Measurements from ENCODE around the gene LYG1. TPM values are rescaled to one million over a fixed set of nuclear protein-coding genes. Genes with fewer than 3 reads are reported as not detected.

Gene LYG1
- total and polyA plus RNA-seq, 9 of the 15 experiments (the other 6 are each of a cell fraction or from before 2014, with no cell fraction given) = 0.64 to 2.6 (median 1.2) TPM

DNA sequence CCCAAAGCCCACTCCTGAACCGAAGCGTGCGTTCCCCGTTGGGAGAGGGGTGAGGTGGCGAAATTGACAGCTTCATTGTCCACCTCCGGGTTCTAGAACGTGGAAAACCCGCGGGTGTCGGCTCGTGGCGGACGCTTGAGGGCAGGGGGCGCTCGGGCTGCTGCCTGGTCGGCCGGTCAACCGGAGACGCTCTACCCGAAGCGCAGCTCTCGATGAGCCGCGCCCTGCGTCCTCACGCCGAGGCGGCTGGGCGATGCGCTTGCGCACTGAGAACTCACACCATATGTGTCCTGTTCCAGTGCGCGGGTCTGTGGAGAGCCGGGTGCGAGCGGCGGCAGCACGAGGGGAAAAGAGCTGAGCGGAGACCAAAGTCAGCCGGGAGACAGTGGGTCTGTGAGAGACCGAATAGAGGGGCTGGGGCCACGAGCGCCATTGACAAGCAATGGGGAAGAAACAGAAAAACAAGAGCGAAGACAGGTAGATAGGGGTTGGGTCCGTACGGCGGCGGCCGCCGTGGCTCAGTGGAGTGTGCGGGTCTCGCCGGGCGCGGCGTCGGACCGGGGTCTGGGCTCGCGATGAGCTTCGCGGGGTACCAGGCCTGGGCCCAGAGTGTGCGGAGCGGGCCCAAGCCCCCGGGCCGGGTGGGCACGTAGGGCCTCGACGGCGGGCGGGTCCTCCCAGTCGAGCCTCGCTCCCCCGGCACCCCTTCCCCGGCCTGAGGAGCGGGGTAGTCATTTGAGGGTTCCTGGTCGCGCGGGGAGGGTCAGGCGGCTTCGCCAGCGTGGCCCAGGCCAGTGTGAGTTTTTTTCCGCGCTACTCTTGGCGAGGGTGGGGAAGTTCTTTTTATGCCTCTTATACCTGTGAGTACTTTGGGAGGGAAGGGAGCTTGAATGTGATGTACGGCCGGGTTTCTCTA lies 36.4 kb upstream of the LYG1 start, which contains the start of gene EIF5B (continued):
- TF ChIP-seq, protein P1, sequence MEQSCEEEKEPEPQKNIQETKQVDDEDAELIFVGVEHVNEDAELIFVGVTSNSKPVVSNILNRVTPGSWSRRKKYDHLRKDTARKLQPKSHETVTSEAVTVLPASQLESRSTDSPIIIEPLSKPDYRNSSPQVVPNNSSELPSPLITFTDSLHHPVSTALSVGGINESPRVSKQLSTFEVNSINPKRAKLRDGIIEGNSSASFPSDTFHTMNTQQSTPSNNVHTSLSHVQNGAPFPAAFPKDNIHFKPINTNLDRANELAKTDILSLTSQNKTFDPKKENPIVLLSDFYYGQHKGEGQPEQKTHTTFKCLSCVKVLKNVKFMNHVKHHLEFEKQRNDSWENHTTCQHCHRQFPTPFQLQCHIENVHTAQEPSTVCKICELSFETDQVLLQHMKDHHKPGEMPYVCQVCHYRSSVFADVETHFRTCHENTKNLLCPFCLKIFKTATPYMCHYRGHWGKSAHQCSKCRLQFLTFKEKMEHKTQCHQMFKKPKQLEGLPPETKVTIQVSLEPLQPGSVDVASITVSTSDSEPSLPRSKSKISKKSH (CRISPR knock-in tag; IDR thresholded peaks at IDR 0.05) = no peak
- TF ChIP-seq IRF1 (CRISPR knock-in tag; IDR thresholded peaks at IDR 0.05; ENCODE audit: borderline replicate concordance) (no peak), ZNF561 (CRISPR knock-in tag; conservative IDR thresholded peaks at IDR 0.05) (no peak), ZFP91 (CRISPR knock-in tag; IDR thresholded peaks at IDR 0.05) (no peak), SMARCB1 (IDR thresholded peaks at IDR 0.05; ENCODE audit: insufficient read length, low read depth) (no peak), GABPA (tag; conservative IDR thresholded peaks at IDR 0.05; ENCODE audit: low read depth) (no peak), PTTG1 (tag; IDR thresholded peaks at IDR 0.05; ENCODE audit: low read depth) (no peak), ZNF507 (tag; conservative IDR thresholded peaks at IDR 0.05) (no peak), SMAD4 (CRISPR knock-in tag; conservative IDR thresholded peaks at IDR 0.05) (peak; percentile 42), NFATC3 (IDR thresholded peaks at IDR 0.05) (no peak), SIN3B (IDR thresholded peaks at IDR 0.05; ENCODE audit: low read depth) (0 out of 2 replicates have a peak, but pooled peaks have one; percentile 22), SP1 (CRISPR knock-in tag; IDR thresholded peaks at IDR 0.05) (0 out of 2 replicates have a peak, but pooled peaks have one; percentile 38), ZFP30 (CRISPR knock-in tag; IDR thresholded peaks at IDR 0.05; ENCODE audit: borderline replicate concordance) (no peak), SAP30 (IDR thresholded peaks at IDR 0.05; ENCODE audit: borderline replicate concordance, insufficient read depth, low read depth, low read length, poor library complexity, severe bottlenecking) (peak; percentile 88), IRF2 (CRISPR knock-in tag; IDR thresholded peaks at IDR 0.05) (no peak), CBFB (CRISPR knock-in tag; IDR thresholded peaks at IDR 0.05) (no peak)
- TF ChIP-seq, protein P2, sequence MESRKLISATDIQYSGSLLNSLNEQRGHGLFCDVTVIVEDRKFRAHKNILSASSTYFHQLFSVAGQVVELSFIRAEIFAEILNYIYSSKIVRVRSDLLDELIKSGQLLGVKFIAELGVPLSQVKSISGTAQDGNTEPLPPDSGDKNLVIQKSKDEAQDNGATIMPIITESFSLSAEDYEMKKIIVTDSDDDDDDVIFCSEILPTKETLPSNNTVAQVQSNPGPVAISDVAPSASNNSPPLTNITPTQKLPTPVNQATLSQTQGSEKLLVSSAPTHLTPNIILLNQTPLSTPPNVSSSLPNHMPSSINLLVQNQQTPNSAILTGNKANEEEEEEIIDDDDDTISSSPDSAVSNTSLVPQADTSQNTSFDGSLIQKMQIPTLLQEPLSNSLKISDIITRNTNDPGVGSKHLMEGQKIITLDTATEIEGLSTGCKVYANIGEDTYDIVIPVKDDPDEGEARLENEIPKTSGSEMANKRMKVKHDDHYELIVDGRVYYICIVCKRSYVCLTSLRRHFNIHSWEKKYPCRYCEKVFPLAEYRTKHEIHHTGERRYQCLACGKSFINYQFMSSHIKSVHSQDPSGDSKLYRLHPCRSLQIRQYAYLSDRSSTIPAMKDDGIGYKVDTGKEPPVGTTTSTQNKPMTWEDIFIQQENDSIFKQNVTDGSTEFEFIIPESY (CRISPR knock-in tag; IDR thresholded peaks at IDR 0.05) = peak; percentile 50
- TF ChIP-seq, protein P3, sequence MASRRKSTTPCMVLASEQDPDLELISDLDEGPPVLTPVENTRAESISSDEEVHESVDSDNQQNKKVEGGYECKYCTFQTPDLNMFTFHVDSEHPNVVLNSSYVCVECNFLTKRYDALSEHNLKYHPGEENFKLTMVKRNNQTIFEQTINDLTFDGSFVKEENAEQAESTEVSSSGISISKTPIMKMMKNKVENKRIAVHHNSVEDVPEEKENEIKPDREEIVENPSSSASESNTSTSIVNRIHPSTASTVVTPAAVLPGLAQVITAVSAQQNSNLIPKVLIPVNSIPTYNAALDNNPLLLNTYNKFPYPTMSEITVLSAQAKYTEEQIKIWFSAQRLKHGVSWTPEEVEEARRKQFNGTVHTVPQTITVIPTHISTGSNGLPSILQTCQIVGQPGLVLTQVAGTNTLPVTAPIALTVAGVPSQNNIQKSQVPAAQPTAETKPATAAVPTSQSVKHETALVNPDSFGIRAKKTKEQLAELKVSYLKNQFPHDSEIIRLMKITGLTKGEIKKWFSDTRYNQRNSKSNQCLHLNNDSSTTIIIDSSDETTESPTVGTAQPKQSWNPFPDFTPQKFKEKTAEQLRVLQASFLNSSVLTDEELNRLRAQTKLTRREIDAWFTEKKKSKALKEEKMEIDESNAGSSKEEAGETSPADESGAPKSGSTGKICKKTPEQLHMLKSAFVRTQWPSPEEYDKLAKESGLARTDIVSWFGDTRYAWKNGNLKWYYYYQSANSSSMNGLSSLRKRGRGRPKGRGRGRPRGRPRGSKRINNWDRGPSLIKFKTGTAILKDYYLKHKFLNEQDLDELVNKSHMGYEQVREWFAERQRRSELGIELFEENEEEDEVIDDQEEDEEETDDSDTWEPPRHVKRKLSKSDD (conservative IDR thresholded peaks at IDR 0.05; ENCODE audit: low read length) = no peak
